CD14-positive monocyte (primary cell): ENCODE results near the gene SMPDL3A. TPM values are rescaled to one million over a fixed set of nuclear protein-coding genes. Genes with fewer than 3 reads are reported as not detected.

Experiments used
- DNase-seq, 3 donors: peaks; one replicate each; pipeline ENCODE4 v3.0.0-alpha.2; 2011 to 2022
- H2AFZ ChIP-seq: 2 replicates; pipeline ENCODE4 v1.6.0; 2012; ENCODE audit warnings: mild to moderate bottlenecking, low read depth, low read length, inconsistent platforms; ENCODE audit not compliant: insufficient read depth, poor library complexity, severe bottlenecking
- H3K27ac ChIP-seq, 2 donors: 1 replicate in 1 of 2; 2 replicates in 1 of 2; pipeline ENCODE4 v1.5.1; 2012 to 2013; ENCODE audit warnings: low read length in 2 of 2, control low read depth in 1 of 2, inconsistent platforms in 1 of 2, low read depth in 1 of 2, mild to moderate bottlenecking in 1 of 2
- H3K27me3 ChIP-seq, 2 donors: one replicate each; pipeline versions ENCODE4 v1.6.0 to v1.6.1; 2011 to 2013; ENCODE audit warnings: low read length in 2 of 2; ENCODE audit not compliant: control insufficient read depth in 2 of 2, insufficient read depth in 2 of 2
- H3K36me3 ChIP-seq, 2 donors: replicated peaks in 1 of 2; 1 replicate in 1 of 2; 2 replicates in 1 of 2; pipeline versions ENCODE4 v1.5.1 to v1.6.1; 2012 to 2013; ENCODE audit warnings: low read length in 2 of 2, control low read depth in 1 of 2, inconsistent platforms in 1 of 2, mild to moderate bottlenecking in 1 of 2; ENCODE audit not compliant: insufficient read depth in 2 of 2, control insufficient read depth in 1 of 2
- H3K4me1 ChIP-seq, 2 donors: 1 replicate in 1 of 2; 2 replicates in 1 of 2; pipeline versions ENCODE4 v1.5.1 to v1.6.1; 2012 to 2013; ENCODE audit warnings: low read length in 2 of 2, control low read depth in 1 of 2, inconsistent platforms in 1 of 2, mild to moderate bottlenecking in 1 of 2, moderate library complexity in 1 of 2; ENCODE audit not compliant: insufficient read depth in 2 of 2, control insufficient read depth in 1 of 2
- H3K4me2 ChIP-seq: replicated peaks from 2 replicates; pipeline ENCODE3; 2012; ENCODE audit warnings: low read length, moderate library complexity, mild to moderate bottlenecking; ENCODE audit not compliant: poor library complexity, severe bottlenecking; ENCODE audit errors: extremely low read depth
- H3K4me3 ChIP-seq, 3 experiments: fragments of 200-600 bp in 1 of 3; sonication (generic) in 1 of 3; replicated peaks in 1 of 3; 1 replicate in 2 of 3; 2 replicates in 1 of 3; pipeline ENCODE4 v1.5.1; 2011 to 2013; ENCODE audit warnings: low read length in 3 of 3, mild to moderate bottlenecking in 3 of 3, control low read depth in 2 of 3, low read depth in 2 of 3, inconsistent platforms in 1 of 3, moderate library complexity in 1 of 3
- H3K79me2 ChIP-seq: 2 replicates; pipeline ENCODE4 v1.6.0; 2012; ENCODE audit warnings: mild to moderate bottlenecking, control low read depth, inconsistent platforms, low read length, moderate library complexity; ENCODE audit not compliant: insufficient read depth
- H3K9ac ChIP-seq: 2 replicates; pipeline ENCODE4 v1.6.0; 2017; ENCODE audit warnings: low read length, mild to moderate bottlenecking; ENCODE audit not compliant: insufficient read depth, poor library complexity, severe bottlenecking
- H3K9me3 ChIP-seq, 2 donors: replicated peaks in 1 of 2; 1 replicate in 1 of 2; 2 replicates in 1 of 2; pipeline versions ENCODE4 v1.5.1 to v1.6.1; 2012 to 2013; ENCODE audit warnings: low read length in 2 of 2, control low read depth in 1 of 2; ENCODE audit not compliant: control insufficient read depth in 1 of 2, insufficient read depth in 1 of 2
- H4K20me1 ChIP-seq: 2 replicates; pipeline ENCODE4 v1.6.0; 2012; ENCODE audit warnings: mild to moderate bottlenecking, low read length, control low read depth, moderate library complexity; ENCODE audit not compliant: insufficient read depth
- H3K27ac Mint-ChIP-seq, 7 donors: one replicate each; pipeline ENCODE4 v1.8.0; 2020; ENCODE audit warnings: mild to moderate bottlenecking in 7 of 7, mixed read lengths in 7 of 7, moderate library complexity in 6 of 7, inconsistent platforms in 2 of 7
- H3K27me3 Mint-ChIP-seq, 3 donors: one replicate each; pipeline ENCODE4 v1.8.0; 2021 to 2022; ENCODE audit warnings: low read depth in 3 of 3, mild to moderate bottlenecking in 3 of 3, mixed read lengths in 3 of 3, moderate library complexity in 3 of 3, inconsistent platforms in 1 of 3
- H3K36me3 Mint-ChIP-seq, 2 donors: one replicate each; pipeline ENCODE4 v1.8.0; 2020; ENCODE audit warnings: mixed read lengths in 2 of 2, inconsistent platforms in 1 of 2, mild to moderate bottlenecking in 1 of 2
- H3K4me1 Mint-ChIP-seq: one replicate; pipeline ENCODE4 v1.8.0; 2020; ENCODE audit warnings: mild to moderate bottlenecking, mixed read lengths
- H3K4me3 Mint-ChIP-seq, 2 donors: one replicate each; pipeline ENCODE4 v1.8.0; 2020; ENCODE audit warnings: mild to moderate bottlenecking in 2 of 2, mixed read lengths in 2 of 2, moderate library complexity in 1 of 2
- H3K9me3 Mint-ChIP-seq, 7 donors: one replicate each; pipeline ENCODE4 v1.8.0; 2020 to 2022; ENCODE audit warnings: mixed read lengths in 7 of 7, mild to moderate bottlenecking in 6 of 7, moderate library complexity in 6 of 7, inconsistent platforms in 2 of 7
- CTCF ChIP-seq: fragments of 200-600 bp; IDR thresholded peaks from one replicate; pipeline ENCODE4 v1.8.0; 2022; ENCODE audit warnings: antibody characterized with exemption, mild to moderate bottlenecking
- WGBS: methylation state at CpG from one replicate; pipeline ENCODE4 v1.1.5; 2013; ENCODE audit warnings: missing lambda C conversion rate; ENCODE audit not compliant: insufficient coverage; 5-methylcytosine and 5-hydroxymethylcytosine counted together
- intact Hi-C, 2 donors: fragments of 100-400 bp; cut with micrococcal nuclease; formaldehyde crosslinking; loops; one replicate each; pipeline versions ENCODE4 v1.15.0 to v1.15.1; 2023
- polyA plus RNA-seq, 3 donors: library from polyadenylated mRNA; depleted of rRNA in 1 of 3; unstranded in 2 of 3; stranded (reverse) in 1 of 3; fragments of 300-500 nt in 2 of 3; fragments of >200 nt in 1 of 3; fragmentation: Illumina TruSeq in 2 of 3; gene quantifications; 1 replicate in 2 of 3; 2 replicates in 1 of 3; pipeline ENCODE4 v1.2.3, GENCODE V29; 2012 to 2021

Gene SMPDL3A
- polyA plus RNA-seq, 3 donors = 21.3 to 30.1 (median 21.7) TPM

GRCh38 chr6:122792766-122793165 lies 3.7 kb downstream of the SMPDL3A start:
- Histone ChIP-seq H3K4me2 (no peak overlapping the region), H2AFZ (no peak overlapping the region), H3K4me3 (no peak overlapping the region), H3K9me3 (no peaks in the 10 kb centered on the region), H3K79me2 (peaks cover 70% of the 10 kb centered on the region), H3K36me3 (peaks cover 11 to 13% of the 10 kb centered on the region in 2 donors), H3K4me1 (peaks cover 38 to 41% of the 10 kb centered on the region in 2 donors), H3K9ac (no peak overlapping the region), H4K20me1 (peaks cover 37% of the 10 kb centered on the region), H3K27me3 (peaks cover 6% of the 10 kb centered on the region in 2 donors), H3K27ac (no peak overlapping the region)
- Mint-ChIP-seq H3K4me3 (peak overlapping the region in 1 of 2 donors; percentile 21), H3K27me3 (peaks cover 10 to 14% (median 13%) of the 10 kb centered on the region in 3 donors), H3K27ac (peak overlapping the region in 2 of 7 donors; percentile 37 to 66), H3K4me1 (peaks cover 40% of the 10 kb centered on the region), H3K9me3 (no peaks in the 10 kb centered on the region), H3K36me3 (peaks cover 21 to 36% of the 10 kb centered on the region in 2 donors)
- WGBS = 94% methylated on average over 2 of the region's 2 CpGs
- intact Hi-C loops = no loop called here
- TF ChIP-seq CTCF = no peak
- no peak for DNase-seq

DNA sequence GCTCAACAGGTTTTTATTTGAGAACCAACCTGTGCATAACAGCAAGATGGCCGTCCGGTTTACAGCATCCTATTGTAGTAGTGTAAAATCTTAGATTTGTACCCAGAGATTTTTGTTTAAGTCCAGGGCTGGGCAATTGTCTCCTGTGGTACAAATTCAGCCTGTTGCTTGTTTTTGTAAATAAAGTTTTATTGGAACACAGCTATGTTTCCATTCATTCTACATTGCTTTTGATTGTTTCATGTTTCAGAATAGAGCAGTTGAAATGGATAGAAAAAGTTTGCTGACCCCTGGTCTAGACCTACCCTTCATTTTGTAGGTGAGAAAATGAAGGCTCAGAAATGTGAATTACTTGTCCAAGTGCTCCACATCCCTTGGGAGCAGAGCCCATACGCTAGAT lies 8.5 kb downstream of the SMPDL3A start:
- no peaks in the 10 kb centered on the region for H3K27me3 ChIP-seq
- H3K27me3 Mint-ChIP-seq = peaks cover under 1 to 2% (median 1%) of the 10 kb centered on the region in 3 donors
- no peak for TF ChIP-seq CTCF
- 100% methylated on average over 3 of the region's 3 CpGs for WGBS
- peaks cover 0 to 1% (median 0%) of the 10 kb centered on the region in 7 donors for H3K9me3 Mint-ChIP-seq
- peaks cover 8% of the 10 kb centered on the region for H3K4me1 Mint-ChIP-seq
- DNase-seq = no peak
- no peak overlapping the region for H3K27ac Mint-ChIP-seq
- H3K36me3 Mint-ChIP-seq = peaks cover 60 to 64% of the 10 kb centered on the region in 2 donors
- peaks cover 2 to 3% of the 10 kb centered on the region in 2 donors for H3K4me1 ChIP-seq
- H3K9me3 ChIP-seq = no peaks in the 10 kb centered on the region
- no peak overlapping the region for H3K4me3 ChIP-seq
- H3K36me3 ChIP-seq = peaks cover 34 to 57% of the 10 kb centered on the region in 2 donors
- intact Hi-C loops = no loop called here
- no peak overlapping the region for H3K4me3 Mint-ChIP-seq
- H3K4me2 ChIP-seq = no peak overlapping the region
- peaks cover 57% of the 10 kb centered on the region for H4K20me1 ChIP-seq
- H3K79me2 ChIP-seq = peaks cover 38% of the 10 kb centered on the region
- no peak overlapping the region for H3K9ac ChIP-seq
- no peak overlapping the region for H2AFZ ChIP-seq
- no peak overlapping the region for H3K27ac ChIP-seq
